ENCODE results near the gene CNPY1. TPM values are rescaled to one million over a fixed set of nuclear protein-coding genes. Genes with fewer than 3 reads are reported as not detected.

The CNPY1 gene
- polyA plus RNA-seq, 1 experiment = not detected

DNA sequence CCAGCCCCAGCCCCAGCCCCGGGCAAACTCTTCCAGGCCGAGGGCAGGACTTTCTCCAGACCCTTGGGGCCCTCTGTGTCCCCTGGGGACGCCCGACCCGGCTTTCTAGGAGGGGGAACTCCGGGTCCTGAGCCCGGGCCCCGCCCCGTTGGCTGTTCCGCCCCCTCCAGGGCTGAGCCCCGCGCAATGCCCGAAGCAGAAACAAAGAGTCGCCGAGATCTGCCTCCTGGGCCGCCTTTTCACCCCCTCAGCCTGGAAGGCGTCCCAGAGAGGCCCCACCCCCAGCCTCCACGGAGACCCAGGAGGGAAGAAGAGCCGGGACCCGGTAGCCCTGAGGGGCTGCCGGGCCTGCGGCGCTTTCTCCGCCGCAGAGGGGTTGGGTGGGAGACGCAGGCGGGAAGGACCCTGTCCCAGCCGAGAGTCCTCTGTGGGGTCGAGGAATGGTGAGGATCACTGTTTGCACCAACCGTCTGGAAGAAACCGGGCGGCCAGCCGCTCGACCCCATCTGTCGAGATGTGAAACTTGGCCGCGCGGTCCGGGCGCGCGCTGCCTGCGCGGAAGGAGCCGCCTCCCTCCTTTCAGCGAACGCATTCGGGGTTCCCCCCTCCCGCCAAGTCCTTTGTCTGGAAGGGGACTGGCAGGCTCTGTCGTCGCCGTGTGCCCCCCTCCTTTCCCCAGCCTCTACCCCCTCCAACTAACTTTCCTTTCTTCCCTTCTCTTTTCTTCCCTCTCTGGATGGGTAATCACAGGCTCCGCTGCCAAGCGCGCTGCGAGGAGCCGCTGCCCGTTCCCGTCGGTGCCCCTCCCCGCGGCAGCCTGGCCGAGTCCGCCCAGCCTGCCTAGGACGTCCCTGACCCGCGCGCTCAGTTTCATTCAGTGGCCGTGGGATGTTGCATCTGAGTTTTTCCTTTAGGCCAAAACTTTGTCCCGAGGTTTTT, 78.2 kb downstream of the CNPY1 start:
- peaks cover 93% of the 10 kb centered on the region for H3K27me3 ChIP-seq (ENCODE audit: control insufficient read depth, insufficient read depth, low read length)
- H3K27ac ChIP-seq (ENCODE audit: low read depth, low read length) = no peak overlapping the region
- ChIA-PET POLR2A (no interaction called here), CTCF (no interaction called here)
- TF ChIP-seq, protein P1, sequence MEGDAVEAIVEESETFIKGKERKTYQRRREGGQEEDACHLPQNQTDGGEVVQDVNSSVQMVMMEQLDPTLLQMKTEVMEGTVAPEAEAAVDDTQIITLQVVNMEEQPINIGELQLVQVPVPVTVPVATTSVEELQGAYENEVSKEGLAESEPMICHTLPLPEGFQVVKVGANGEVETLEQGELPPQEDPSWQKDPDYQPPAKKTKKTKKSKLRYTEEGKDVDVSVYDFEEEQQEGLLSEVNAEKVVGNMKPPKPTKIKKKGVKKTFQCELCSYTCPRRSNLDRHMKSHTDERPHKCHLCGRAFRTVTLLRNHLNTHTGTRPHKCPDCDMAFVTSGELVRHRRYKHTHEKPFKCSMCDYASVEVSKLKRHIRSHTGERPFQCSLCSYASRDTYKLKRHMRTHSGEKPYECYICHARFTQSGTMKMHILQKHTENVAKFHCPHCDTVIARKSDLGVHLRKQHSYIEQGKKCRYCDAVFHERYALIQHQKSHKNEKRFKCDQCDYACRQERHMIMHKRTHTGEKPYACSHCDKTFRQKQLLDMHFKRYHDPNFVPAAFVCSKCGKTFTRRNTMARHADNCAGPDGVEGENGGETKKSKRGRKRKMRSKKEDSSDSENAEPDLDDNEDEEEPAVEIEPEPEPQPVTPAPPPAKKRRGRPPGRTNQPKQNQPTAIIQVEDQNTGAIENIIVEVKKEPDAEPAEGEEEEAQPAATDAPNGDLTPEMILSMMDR (IDR thresholded peaks at IDR 0.05; ENCODE audit: low read depth, low read length) = no peak
- no peaks in the 10 kb centered on the region; the same call in 1 of the 2 replicates for H3K9me3 ChIP-seq (ENCODE audit: control insufficient read depth, insufficient read depth, low read length)
- no peak overlapping the region for H3K4me3 ChIP-seq (ENCODE audit: low read depth, low read length)
- no peak for DNase-seq (ENCODE audit: low read depth, low spot score)

DNA sequence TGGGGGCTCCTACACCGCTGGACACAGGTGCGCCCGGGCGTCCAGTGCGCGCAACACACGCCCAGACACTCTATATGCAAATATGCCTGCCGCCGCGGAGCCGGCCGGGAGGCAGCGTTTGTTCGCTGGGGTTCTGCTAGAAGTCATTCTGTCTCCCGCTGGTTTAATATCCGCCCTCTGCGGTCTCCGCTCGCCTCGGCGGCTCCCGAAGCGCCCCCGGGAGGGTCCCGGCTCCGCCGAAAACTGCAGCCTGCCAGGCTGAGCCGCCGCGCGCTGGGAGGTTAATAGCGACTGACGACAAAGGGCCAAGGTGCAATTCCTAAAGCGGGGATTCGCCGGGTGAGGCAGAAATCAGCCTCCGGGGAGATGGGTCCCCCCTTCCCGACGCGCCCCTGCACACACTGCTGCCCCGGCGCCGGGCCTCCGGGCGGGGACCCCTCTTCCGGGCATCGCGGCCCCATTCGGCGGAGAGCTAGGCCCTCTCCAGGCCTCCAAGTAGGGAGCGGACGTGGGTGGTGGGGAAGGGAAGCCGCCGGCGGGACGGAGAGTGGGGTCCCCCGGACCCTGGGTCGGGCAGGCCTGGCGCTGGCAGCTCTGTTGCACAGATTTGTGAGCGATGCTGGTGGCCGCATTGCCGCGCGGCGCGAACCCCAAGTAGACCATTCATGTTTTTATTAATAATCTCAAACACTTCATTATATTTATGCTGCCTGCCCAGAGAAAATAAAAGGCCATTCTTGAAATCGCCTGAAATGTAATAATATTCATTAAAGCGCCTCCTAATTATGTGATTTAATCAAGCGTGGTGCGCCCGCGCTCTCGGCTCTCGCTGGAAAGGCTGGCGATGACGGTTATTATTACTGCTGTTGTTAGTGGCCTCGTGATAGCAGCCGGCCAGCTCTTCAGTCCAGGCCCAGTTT, 79.3 kb downstream of the CNPY1 start:
- POLR2A ChIA-PET = no interaction called here
- TF ChIP-seq, protein P1 (IDR thresholded peaks at IDR 0.05; ENCODE audit: low read depth, low read length) = no peak
- no peak for DNase-seq (ENCODE audit: low read depth, low spot score)
- H3K27me3 ChIP-seq (ENCODE audit: control insufficient read depth, insufficient read depth, low read length) = peaks cover 91% of the 10 kb centered on the region
- no peak overlapping the region for H3K27ac ChIP-seq (ENCODE audit: low read depth, low read length)
- no peak overlapping the region for H3K4me3 ChIP-seq (ENCODE audit: low read depth, low read length)
- CTCF ChIA-PET = no interaction called here
- no peaks in the 10 kb centered on the region; the same call in 1 of the 2 replicates for H3K9me3 ChIP-seq (ENCODE audit: control insufficient read depth, insufficient read depth, low read length)

DNA sequence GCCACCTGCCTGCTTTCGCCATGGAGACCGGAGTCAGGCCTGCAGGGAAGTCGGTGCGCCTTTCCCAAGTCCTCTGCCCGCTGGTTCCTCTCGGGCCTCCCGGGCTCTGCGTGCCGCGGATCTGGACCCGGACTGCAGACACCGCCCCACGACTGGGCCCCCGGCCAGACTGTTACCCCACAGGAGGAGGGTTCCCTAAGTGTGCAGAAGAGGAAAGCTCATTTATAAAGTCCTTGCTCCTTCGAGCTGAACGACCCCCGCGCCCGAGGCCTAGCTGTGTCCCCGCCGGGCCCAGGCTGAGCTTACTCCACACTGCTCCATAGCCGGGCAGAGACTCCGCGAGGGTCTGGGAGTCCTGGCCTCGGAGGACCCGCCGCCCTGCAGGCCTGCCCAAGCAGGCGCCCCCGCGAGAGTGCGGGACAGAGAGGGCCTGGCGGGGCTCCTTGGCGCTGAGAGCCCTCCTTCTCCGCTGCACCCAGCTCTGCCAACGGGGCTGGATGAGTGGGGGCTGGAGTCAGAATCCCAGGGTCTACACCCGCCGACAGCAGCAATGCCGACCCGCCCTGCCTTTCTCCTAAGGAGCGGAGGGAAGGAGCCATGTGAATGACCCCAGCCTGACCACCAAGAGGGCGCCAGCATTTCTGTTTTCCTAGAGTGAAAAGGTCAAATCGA, 80.1 kb downstream of the CNPY1 start:
- no peak overlapping the region for H3K27ac ChIP-seq (ENCODE audit: low read depth, low read length)
- DNase-seq (ENCODE audit: low read depth, low spot score) = no peak
- H3K4me3 ChIP-seq (ENCODE audit: low read depth, low read length) = no peak overlapping the region
- TF ChIP-seq, protein P1 (IDR thresholded peaks at IDR 0.05; ENCODE audit: low read depth, low read length) = no peak
- H3K27me3 ChIP-seq (ENCODE audit: control insufficient read depth, insufficient read depth, low read length) = peaks cover 92% of the 10 kb centered on the region
- ChIA-PET CTCF (no interaction called here), POLR2A (no interaction called here)
- no peaks in the 10 kb centered on the region; the same call in 1 of the 2 replicates for H3K9me3 ChIP-seq (ENCODE audit: control insufficient read depth, insufficient read depth, low read length)

DNA sequence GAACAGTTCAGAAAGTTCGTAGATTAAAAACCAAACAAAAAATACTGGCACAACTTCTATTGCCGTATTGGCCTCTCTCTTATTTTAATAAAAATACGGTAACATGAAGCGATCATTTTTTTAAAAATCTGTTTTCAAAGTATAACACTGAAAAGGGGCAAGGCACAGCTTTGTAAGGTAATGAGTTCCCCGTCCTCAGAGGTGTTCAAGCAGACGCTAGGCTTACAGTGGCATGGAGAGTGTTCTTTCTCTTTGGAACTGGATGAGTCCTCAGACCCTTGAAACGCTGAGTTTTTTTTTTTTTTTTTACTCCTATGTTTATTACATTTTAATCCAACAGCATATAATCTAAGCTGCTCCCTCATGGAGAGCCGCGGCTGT, 80.6 kb downstream of the CNPY1 start:
- TF ChIP-seq, protein P1 (IDR thresholded peaks at IDR 0.05; ENCODE audit: low read depth, low read length) = no peak
- no peak overlapping the region for H3K4me3 ChIP-seq (ENCODE audit: low read depth, low read length)
- no peak overlapping the region for H3K27ac ChIP-seq (ENCODE audit: low read depth, low read length)
- POLR2A ChIA-PET = no interaction called here
- DNase-seq (ENCODE audit: low read depth, low spot score) = no peak
- no peaks in the 10 kb centered on the region; the same call in 1 of the 2 replicates for H3K9me3 ChIP-seq (ENCODE audit: control insufficient read depth, insufficient read depth, low read length)
- peaks cover 92% of the 10 kb centered on the region for H3K27me3 ChIP-seq (ENCODE audit: control insufficient read depth, insufficient read depth, low read length)
- CTCF ChIA-PET = no interaction called here

Data from AG04450 (cell line).